CD4-positive, alpha-beta T cell (primary cell): ENCODE results near the gene PRR5L. TPM values are rescaled to one million over a fixed set of nuclear protein-coding genes. Genes with fewer than 3 reads are reported as not detected.

Experiments used
- ATAC-seq: fragments of 200-7000 bp; cut with Tn5 transposase; one replicate; pipeline ENCODE4 v1.10.0; 2022; ENCODE audit warnings: mild to moderate bottlenecking; ENCODE audit not compliant: poor library complexity
- CTCF ChIA-PET: fragments of 350-600 bp; sonication (Branson Sonifier 250); formaldehyde crosslinking; loops from one replicate; lab custom pipeline; 2021; ENCODE audit warnings: antibody characterized with exemption, inconsistent platforms; lab: Charles Lee
- POLR2A ChIA-PET: fragments of 350-600 bp; sonication (Branson Sonifier 250); formaldehyde crosslinking; loops from one replicate; lab custom pipeline; 2021; ENCODE audit warnings: antibody characterized with exemption, inconsistent platforms; lab: Charles Lee
- DNase-seq, 14 experiments: peaks; one replicate each; pipeline ENCODE4 v3.0.0-alpha.2; 2013 to 2020; ENCODE audit warnings: mixed read lengths in 2 of 14
- H3K27ac ChIP-seq, 2 donors: one replicate each; pipeline versions ENCODE4 v1.5.1 to v1.7.0; 2013; ENCODE audit warnings: low read length in 2 of 2, low read depth in 1 of 2, mild to moderate bottlenecking in 1 of 2
- H3K27me3 ChIP-seq, 2 experiments: 1 replicate in 1 of 2; 2 replicates in 1 of 2; pipeline versions ENCODE4 v1.6.1 to v1.7.0; 2013; ENCODE audit warnings: low read length in 2 of 2, control low read depth in 1 of 2, mild to moderate bottlenecking in 1 of 2, moderate library complexity in 1 of 2; ENCODE audit not compliant: insufficient read depth in 2 of 2, control insufficient read depth in 1 of 2
- H3K36me3 ChIP-seq: one replicate; pipeline ENCODE4 v1.6.1; 2013; ENCODE audit warnings: low read length, control low read depth; ENCODE audit not compliant: insufficient read depth
- H3K4me1 ChIP-seq: one replicate; pipeline ENCODE4 v1.6.1; 2013; ENCODE audit warnings: low read length, control low read depth; ENCODE audit not compliant: insufficient read depth
- H3K4me3 ChIP-seq: one replicate; pipeline ENCODE4 v1.5.1; 2013; ENCODE audit warnings: mild to moderate bottlenecking, low read length, moderate library complexity
- H3K9me3 ChIP-seq, 2 experiments: 1 replicate in 1 of 2; 2 replicates in 1 of 2; pipeline versions ENCODE4 v1.6.1 to v1.7.0; 2013; ENCODE audit warnings: low read length in 2 of 2, mild to moderate bottlenecking in 2 of 2, control low read depth in 1 of 2, moderate library complexity in 1 of 2; ENCODE audit not compliant: control insufficient read depth in 1 of 2, insufficient read depth in 1 of 2
- H3K27ac Mint-ChIP-seq: one replicate; pipeline ENCODE4 v1.8.0; 2020; ENCODE audit warnings: mixed read lengths
- H3K27me3 Mint-ChIP-seq: one replicate; pipeline ENCODE4 v1.8.0; 2021; ENCODE audit warnings: mixed read lengths
- H3K36me3 Mint-ChIP-seq: one replicate; pipeline ENCODE4 v1.8.0; 2021; ENCODE audit warnings: low read depth, mixed read lengths
- H3K4me1 Mint-ChIP-seq: one replicate; pipeline ENCODE4 v1.8.0; 2021; ENCODE audit warnings: low read depth, mixed read lengths
- H3K4me3 Mint-ChIP-seq: one replicate; pipeline ENCODE4 v1.8.0; 2020; ENCODE audit warnings: mild to moderate bottlenecking, mixed read lengths
- H3K9me3 Mint-ChIP-seq: one replicate; pipeline ENCODE4 v1.8.0; 2020; ENCODE audit warnings: mixed read lengths
- intact Hi-C, 2 experiments: fragments of 100-400 bp; cut with DNase I in 1 of 2; cut with micrococcal nuclease in 1 of 2; formaldehyde crosslinking; loops; one replicate each; pipeline versions ENCODE4 v1.15.1 to v1.9.0; 2023 to 2025; cut with DNase I, micrococcal nuclease
- total RNA-seq, 174 experiments: library from RNA in 2 of 174; stranded (reverse) in 2 of 174; gene quantifications; one replicate each; pipeline ENCODE4 v1.2.3 and lab custom pipeline; 2021 to 2026
- TF ChIP-seq, protein P1 (sequence below): fragments of 200-600 bp; IDR thresholded peaks from one replicate; pipeline ENCODE4 v1.8.0; 2022; ENCODE audit warnings: antibody characterized with exemption, mild to moderate bottlenecking

The PRR5L gene
- total RNA-seq, 2 experiments from 2014 or later: 5.4 to 7.6 TPM

- Histone ChIP-seq H3K4me3 (no peak overlapping the region), H3K36me3 (peaks cover 6% of the 10 kb centered on the region), H3K27ac (no peak overlapping the region), H3K4me1 (peaks cover 20% of the 10 kb centered on the region), H3K27me3 (no peaks in the 10 kb centered on the region), H3K9me3 (no peaks in the 10 kb centered on the region)
- H3K27ac Mint-ChIP-seq: no peak overlapping the region
- no peaks in the 10 kb centered on the region for H3K27me3 Mint-ChIP-seq
- no peaks in the 10 kb centered on the region for H3K9me3 Mint-ChIP-seq
- TF ChIP-seq, protein P1, sequence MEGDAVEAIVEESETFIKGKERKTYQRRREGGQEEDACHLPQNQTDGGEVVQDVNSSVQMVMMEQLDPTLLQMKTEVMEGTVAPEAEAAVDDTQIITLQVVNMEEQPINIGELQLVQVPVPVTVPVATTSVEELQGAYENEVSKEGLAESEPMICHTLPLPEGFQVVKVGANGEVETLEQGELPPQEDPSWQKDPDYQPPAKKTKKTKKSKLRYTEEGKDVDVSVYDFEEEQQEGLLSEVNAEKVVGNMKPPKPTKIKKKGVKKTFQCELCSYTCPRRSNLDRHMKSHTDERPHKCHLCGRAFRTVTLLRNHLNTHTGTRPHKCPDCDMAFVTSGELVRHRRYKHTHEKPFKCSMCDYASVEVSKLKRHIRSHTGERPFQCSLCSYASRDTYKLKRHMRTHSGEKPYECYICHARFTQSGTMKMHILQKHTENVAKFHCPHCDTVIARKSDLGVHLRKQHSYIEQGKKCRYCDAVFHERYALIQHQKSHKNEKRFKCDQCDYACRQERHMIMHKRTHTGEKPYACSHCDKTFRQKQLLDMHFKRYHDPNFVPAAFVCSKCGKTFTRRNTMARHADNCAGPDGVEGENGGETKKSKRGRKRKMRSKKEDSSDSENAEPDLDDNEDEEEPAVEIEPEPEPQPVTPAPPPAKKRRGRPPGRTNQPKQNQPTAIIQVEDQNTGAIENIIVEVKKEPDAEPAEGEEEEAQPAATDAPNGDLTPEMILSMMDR: no peak
- intact Hi-C loops: no loop called here
- H3K4me1 Mint-ChIP-seq: peaks cover 28% of the 10 kb centered on the region
- H3K36me3 Mint-ChIP-seq: no peaks in the 10 kb centered on the region
- ChIA-PET POLR2A (no interaction called here), CTCF (interaction anchor here (1.4 kb wide), 1 partner anchor 41 kb away, joined by 4 read pairs; no protein-coding TSS in a partner anchor)
- peak in 3 of 14 experiments; percentile 32 to 54 (median 45) for DNase-seq
- H3K4me3 Mint-ChIP-seq: no peak overlapping the region
- ATAC-seq: peak; percentile 56
Observed at GRCh38 chr11:36394056-36394455, 98.0 kb downstream of the PRR5L start.

GRCh38 chr11:36394926-36395325 lies 98.8 kb downstream of the PRR5L start:
- CTCF ChIA-PET: interaction anchor here (1.0 to 1.4 kb wide), 2 partner anchors 10 to 42 kb away, joined by 3 to 4 read pairs; no protein-coding TSS in a partner anchor
- H3K27me3 Mint-ChIP-seq: no peaks in the 10 kb centered on the region

GRCh38 chr11:36395978-36396736 lies 100.1 kb downstream of the PRR5L start:
- ChIA-PET CTCF (interaction anchor here (1.0 kb wide), 1 partner anchor 9 kb away, joined by 3 read pairs; no protein-coding TSS in a partner anchor), POLR2A (no interaction called here)
- H3K4me3 ChIP-seq: no peak overlapping the region
- DNase-seq (no peak), ATAC-seq (no peak)
- no peaks in the 10 kb centered on the region for H3K27me3 ChIP-seq
- H3K4me3 Mint-ChIP-seq: no peak overlapping the region
- peaks cover 6% of the 10 kb centered on the region for H3K36me3 ChIP-seq
- H3K4me1 ChIP-seq: peaks cover 31% of the 10 kb centered on the region
- no peaks in the 10 kb centered on the region for H3K9me3 Mint-ChIP-seq
- no peaks in the 10 kb centered on the region for H3K9me3 ChIP-seq
- TF ChIP-seq, protein P1: no peak
- H3K27ac Mint-ChIP-seq: no peak overlapping the region
- H3K36me3 Mint-ChIP-seq: peaks cover 2% of the 10 kb centered on the region
- no peaks in the 10 kb centered on the region for H3K27me3 Mint-ChIP-seq
- intact Hi-C loops: no loop called here
- peaks cover 43% of the 10 kb centered on the region for H3K4me1 Mint-ChIP-seq
- no peak overlapping the region for H3K27ac ChIP-seq

More at GRCh38 chr11:36394926-36395325, 98.8 kb downstream of the PRR5L start:
- ATAC-seq (no peak), DNase-seq (no peak)
- Histone ChIP-seq H3K27me3 (no peaks in the 10 kb centered on the region), H3K4me3 (no peak overlapping the region), H3K36me3 (peaks cover 6% of the 10 kb centered on the region), H3K9me3 (no peaks in the 10 kb centered on the region), H3K4me1 (peaks cover 23% of the 10 kb centered on the region), H3K27ac (no peak overlapping the region)
- intact Hi-C loops: no loop called here
- TF ChIP-seq, protein P1: no peak
- Mint-ChIP-seq H3K9me3 (no peaks in the 10 kb centered on the region), H3K27ac (no peak overlapping the region), H3K4me3 (no peak overlapping the region), H3K36me3 (no peaks in the 10 kb centered on the region), H3K4me1 (peaks cover 31% of the 10 kb centered on the region)
- POLR2A ChIA-PET: no interaction called here
